COLO668 (cell line): ENCODE measurements around the gene GTSF1L.
A peak's percentile ranks its signal among the peaks of the same experiment; 100 is the strongest.

Experiments
- DNase-seq: peaks from one replicate; lab custom pipeline; 2025; ENCODE audit not compliant: unreplicated experiment; lab: John Stamatoyannopoulos, UW

Gene GTSF1L

GRCh38 chr20:43746344-43747137, 19.7 kb upstream of the GTSF1L start:
- DNase-seq = peak; percentile 22

- no peak for DNase-seq
Observed at GRCh38 chr20:43744966-43745730, 18.3 kb upstream of the GTSF1L start.

- DNase-seq = peak; percentile 60
Observed at GRCh38 chr20:43744151-43744611, 17.4 kb upstream of the GTSF1L start.

GRCh38 chr20:43740642-43741041, 13.8 kb upstream of the GTSF1L start:
- no peak for DNase-seq

GRCh38 chr20:43739148-43739749, 12.4 kb upstream of the GTSF1L start:
- DNase-seq = no peak

GRCh38 chr20:43737925-43738324, 11.1 kb upstream of the GTSF1L start:
- no peak for DNase-seq

GRCh38 chr20:43736588-43737158, 9.9 kb upstream of the GTSF1L start:
- no peak for DNase-seq

GRCh38 chr20:43731927-43732326, 5.1 kb upstream of the GTSF1L start:
- no peak for DNase-seq

GRCh38 chr20:43731469-43731868, 4.7 kb upstream of the GTSF1L start:
- no peak for DNase-seq

- DNase-seq = no peak
Observed at GRCh38 chr20:43728686-43729255, 2.0 kb upstream of the GTSF1L start.

- DNase-seq = no peak
Observed at GRCh38 chr20:43727980-43728590, 1.3 kb upstream of the GTSF1L start.

- DNase-seq = no peak
Observed at GRCh38 chr20:43726333-43726732, 469 bp downstream of the GTSF1L start.

- no peak for DNase-seq
Observed at GRCh38 chr20:43725666-43726065, 1.1 kb downstream of the GTSF1L start.

GRCh38 chr20:43724383-43724782, 2.4 kb downstream of the GTSF1L start:
- DNase-seq = no peak

GRCh38 chr20:43723735-43724134, 3.1 kb downstream of the GTSF1L start:
- no peak for DNase-seq

GRCh38 chr20:43723186-43723585, 3.6 kb downstream of the GTSF1L start:
- DNase-seq = no peak

- DNase-seq = no peak
Observed at GRCh38 chr20:43722153-43722505, 4.7 kb downstream of the GTSF1L start.

GRCh38 chr20:43721429-43722152, 5.2 kb downstream of the GTSF1L start:
- DNase-seq = peak; percentile 76

GRCh38 chr20:43721097-43721428, 5.7 kb downstream of the GTSF1L start:
- no peak for DNase-seq

- DNase-seq = no peak
Observed at GRCh38 chr20:43720007-43720406, 6.8 kb downstream of the GTSF1L start.
